GM19395 (cell line): ENCODE measurements around the gene SMCHD1.

Experiments used
- ATAC-seq: cut with Tn5 transposase; IDR thresholded peaks from one replicate; pipeline ENCODE4 v1.9.1; 2021; ENCODE audit warnings: mild to moderate bottlenecking, moderate library complexity; ENCODE audit not compliant: unreplicated experiment

The SMCHD1 gene

GRCh38 chr18:2655178-2655953 is at the start of gene SMCHD1:
TSS of gene SMCHD1 (plus strand) at chr18:2655726. CDS start at chr18:2656076, 350 bp downstream.
- peak; percentile 66 for ATAC-seq

- no peak for ATAC-seq
Measured at GRCh38 chr18:2606335-2606734, 49.2 kb upstream of the SMCHD1 start.

DNA sequence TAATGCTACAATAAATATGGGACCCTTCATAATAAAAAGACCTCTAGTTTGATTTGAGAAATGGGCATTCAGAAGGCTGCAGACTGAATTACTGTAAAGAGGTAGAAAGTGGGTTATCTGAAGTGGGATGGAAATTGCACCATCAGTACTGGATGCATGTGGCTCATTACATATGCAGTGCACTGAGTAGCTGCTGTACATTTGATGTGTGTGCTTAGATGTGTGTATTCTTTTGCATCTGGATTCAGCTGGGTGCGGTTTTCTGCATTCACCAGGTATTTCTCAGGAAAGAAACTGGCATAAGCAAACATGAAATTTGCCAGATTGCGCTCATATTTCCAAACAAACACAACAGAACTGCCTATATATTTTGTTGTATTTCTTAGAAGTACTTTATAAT is 45.9 kb upstream of the SMCHD1 start:
- no peak for ATAC-seq

- no peak for ATAC-seq
Measured at GRCh38 chr18:2610549-2610948, 45.0 kb upstream of the SMCHD1 start.

GRCh38 chr18:2612996-2613395 is 42.5 kb upstream of the SMCHD1 start:
- no peak for ATAC-seq

- no peak for ATAC-seq
Measured at GRCh38 chr18:2617401-2617998, 38.0 kb upstream of the SMCHD1 start.

GRCh38 chr18:2618009-2618408 is 37.5 kb upstream of the SMCHD1 start:
- no peak for ATAC-seq

- ATAC-seq = no peak
Measured at GRCh38 chr18:2625217-2625616, 30.3 kb upstream of the SMCHD1 start.

DNA sequence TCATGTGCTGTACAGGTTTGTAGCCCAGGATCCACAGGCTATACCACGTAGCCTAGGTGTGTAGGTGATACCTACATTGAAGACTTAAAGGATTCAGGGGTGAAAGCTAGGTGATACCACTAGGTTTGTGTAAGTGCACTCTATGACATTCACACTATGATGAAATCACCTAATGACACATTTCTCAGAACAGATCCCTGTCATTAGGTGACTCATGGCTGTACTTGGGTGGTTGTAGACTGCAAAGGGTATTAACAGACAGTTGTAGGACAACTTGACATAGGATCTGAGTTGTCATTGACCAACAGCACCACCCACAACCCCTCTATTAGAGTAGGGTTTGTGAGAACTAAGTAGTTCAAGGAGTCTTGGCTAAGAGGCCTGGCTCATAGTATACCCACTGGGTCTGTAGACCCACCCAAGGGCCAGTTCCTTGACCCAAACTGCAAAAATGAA is 27.7 kb upstream of the SMCHD1 start:
- peak; percentile 69 for ATAC-seq

GRCh38 chr18:2629003-2629402 is 26.5 kb upstream of the SMCHD1 start:
- no peak for ATAC-seq

- no peak for ATAC-seq
Measured at GRCh38 chr18:2635586-2635985, 19.9 kb upstream of the SMCHD1 start.

GRCh38 chr18:2636126-2636631 is 19.3 kb upstream of the SMCHD1 start:
- ATAC-seq = peak; percentile 16

- peak; percentile 68 for ATAC-seq
Measured at GRCh38 chr18:2641638-2642037, 13.9 kb upstream of the SMCHD1 start.

DNA sequence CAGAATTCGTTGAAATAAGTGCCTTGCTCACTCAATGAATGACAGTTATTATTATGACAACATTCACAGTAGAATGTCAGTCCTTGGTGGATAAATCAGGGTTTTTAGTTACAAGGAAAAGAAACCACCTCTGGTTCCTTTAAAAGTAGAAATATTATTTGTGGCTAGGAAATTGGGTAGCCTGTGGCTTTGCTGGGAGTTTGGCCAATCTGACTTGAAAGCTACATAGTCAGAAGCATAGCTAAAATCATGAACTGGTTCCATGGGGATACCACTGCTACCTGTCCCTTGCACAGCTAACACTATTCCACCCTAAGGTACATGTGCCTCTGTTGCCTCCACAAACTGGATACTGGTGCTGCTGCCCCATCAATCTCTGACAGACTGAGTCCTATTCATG is 12.8 kb upstream of the SMCHD1 start:
- ATAC-seq = no peak

DNA sequence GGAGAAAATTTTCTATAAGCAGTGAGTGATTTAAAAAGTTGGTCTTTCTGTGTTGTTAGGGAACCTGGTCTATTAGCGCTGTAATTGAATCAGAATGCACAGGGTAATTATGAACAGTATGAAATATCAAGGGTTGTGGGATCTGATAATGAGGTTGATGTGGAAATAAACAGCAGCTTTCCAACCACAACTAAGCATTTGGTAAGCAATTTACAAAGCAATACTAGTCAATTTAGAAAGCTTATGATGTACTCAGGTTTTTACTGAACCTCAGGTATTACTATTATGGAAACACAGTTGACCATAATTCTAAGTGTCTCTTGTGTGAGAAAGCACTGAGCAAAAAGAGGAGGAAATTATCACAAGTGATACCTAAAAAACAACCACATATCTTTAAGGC is 11.0 kb upstream of the SMCHD1 start:
- no peak for ATAC-seq

DNA sequence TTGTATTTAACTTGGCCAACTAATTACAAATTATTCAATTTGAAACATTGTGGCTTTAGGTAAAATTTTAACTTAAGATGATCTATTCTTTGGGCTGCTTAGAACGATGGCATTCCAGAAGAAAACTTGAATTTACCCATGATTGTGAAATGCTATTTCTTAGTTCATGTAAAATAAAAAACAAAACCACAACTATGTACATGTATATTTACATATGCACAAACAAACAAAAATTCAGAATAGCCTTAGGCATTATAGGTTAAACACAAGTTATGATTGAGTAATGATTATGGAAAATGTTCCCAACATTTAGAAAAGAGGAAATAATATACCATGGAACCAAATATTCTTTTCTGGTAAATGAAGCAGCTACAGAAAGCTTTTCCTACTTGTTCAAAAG is 3.5 kb upstream of the SMCHD1 start:
- ATAC-seq = no peak

DNA sequence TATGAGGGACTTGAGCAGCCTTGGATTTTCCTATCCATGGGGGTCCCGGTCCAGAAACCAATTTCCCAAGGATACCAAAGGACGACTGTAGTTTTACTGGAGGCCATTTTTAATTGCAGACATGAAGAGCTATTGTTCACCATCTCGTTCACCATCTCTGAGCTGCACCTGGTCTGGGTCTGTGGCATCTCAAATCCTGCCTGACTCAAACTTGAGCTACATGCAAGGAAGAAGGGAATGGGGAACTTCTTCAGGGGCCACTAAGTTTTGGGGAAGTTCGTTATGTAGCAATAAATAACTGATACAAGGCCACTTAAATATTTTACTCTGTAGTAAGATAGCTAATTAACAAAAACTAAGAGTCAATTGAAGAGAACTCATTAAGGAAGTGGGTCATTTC is 2.1 kb upstream of the SMCHD1 start:
- no peak for ATAC-seq

DNA sequence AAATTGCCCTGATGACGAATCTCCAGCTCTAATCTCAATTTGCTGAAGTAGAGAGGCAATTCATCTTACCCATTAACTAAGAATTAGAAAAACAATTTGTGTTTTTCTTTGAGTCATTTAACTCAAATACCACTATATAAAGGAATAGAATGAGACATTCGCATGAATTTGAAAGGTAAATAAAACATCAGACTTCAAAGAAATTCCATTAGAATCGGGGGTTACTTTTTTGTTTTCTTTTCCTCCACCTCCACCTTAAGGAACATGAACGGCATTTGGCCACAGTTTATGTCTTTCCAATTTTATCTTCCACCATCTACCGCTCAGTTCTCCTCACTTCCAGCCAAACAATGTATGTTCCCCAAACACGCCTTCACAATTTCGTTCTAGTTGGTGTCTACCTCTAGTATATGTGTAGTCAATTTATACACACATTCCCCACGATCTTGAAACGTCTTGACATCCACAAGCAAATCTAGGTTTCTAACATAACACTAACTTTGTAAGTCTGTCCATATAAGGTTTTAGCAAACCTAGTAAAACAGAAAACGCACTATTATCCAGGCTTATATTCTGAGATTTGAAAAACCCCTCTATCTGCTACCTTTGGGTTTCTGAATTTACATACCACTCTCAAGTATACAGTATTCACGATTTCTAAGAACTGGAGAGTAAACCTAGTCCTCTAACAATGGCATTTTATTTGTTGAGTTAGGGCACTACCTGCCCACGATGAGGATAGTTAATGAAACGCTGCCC is 1.2 kb upstream of the SMCHD1 start:
- no peak for ATAC-seq

DNA sequence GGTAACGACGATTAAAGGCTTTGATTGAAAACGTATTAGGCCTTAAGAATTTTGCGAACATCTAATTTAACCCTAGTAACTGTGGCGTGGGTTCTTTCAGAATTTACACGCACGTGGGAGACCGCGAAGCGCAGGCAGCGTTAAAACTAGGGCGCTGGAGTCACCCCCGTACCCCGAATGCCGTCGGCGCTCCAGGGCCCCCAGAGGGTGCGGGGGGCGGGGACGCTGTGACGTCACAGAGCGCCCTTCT is 673 bp upstream of the SMCHD1 start:
- peak; percentile 44 for ATAC-seq

DNA sequence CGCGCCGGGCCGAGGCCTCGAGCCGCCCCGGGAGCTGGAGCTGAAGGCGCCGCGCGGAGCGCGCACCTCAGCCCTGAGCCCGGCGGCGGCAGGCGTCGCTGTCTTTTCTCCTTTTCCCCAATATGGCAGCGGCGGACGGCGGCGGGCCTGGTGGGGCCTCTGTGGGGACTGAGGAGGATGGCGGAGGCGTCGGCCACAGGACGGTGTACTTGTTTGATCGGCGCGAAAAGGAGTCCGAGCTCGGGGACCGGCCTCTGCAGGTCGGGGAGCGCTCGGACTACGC is 369 bp downstream of the SMCHD1 start:
- ATAC-seq = peak; percentile 22

DNA sequence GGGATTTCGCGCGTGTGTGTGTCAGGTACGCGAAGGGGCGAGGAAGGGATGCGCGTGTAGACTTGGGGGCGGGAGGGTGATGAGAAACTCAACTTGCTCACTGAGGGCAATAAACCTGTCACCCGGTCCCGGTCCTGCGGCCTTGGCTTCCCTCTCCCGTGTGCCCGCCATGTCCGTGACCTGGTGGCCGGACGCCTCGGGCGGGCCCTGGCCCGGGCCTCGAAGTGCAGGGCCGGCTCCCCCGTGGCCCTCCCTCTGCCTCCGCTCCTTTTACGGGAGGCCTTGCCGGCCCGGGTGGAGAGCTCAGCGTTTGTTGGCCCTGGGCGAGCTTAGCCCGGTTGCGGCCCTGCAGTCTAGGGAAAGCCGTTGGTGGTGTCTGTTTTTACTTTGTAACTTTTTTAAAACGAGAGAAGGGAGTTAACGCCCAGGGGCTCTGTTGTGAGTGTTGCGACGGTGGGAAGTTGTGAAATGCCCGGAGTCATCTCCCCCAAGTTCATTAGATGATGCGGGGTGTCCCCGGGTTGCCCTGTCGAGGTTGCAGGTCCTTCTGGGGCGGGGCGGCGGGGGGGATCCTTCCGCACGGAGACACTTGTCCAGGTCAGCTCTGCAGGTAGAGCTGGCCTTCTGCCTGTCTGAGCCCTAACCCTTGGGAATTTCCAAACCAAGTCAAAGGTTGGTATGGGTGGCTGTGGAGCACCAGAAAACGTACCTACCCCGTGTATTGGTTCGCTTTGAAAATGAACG is 883 bp downstream of the SMCHD1 start:
- ATAC-seq = peak; percentile 6
